ENCODE measurements around the gene BLVRB. TPM values are rescaled to one million over a fixed set of nuclear protein-coding genes. Genes with fewer than 3 reads are reported as not detected.

BLVRB gene
- total and polyA plus RNA-seq, 9 of the 15 experiments (the other 6 are each of a cell fraction or from before 2014, with no cell fraction given) = 81.1 to 749 (median 331) TPM

- TF ChIP-seq RCOR1 (IDR thresholded peaks at IDR 0.05; ENCODE audit: borderline replicate concordance in 1 of 2, low read depth in 2 of 2, low read length in 2 of 2) (peak in 1 of 2 experiments; percentile 53; a peak in 1 of 4 replicates), PHB2 (IDR thresholded peaks at IDR 0.05; ENCODE audit: low read depth) (no peak), ILF3 (IDR thresholded peaks at IDR 0.05; ENCODE audit: borderline replicate concordance) (no peak), DLX4 (CRISPR knock-in tag; IDR thresholded peaks at IDR 0.05) (no peak), ZNF184 (CRISPR knock-in tag; IDR thresholded peaks at IDR 0.05) (no peak), ZNF830 (CRISPR knock-in tag; IDR thresholded peaks at IDR 0.05) (no peak), ZNF436 (CRISPR knock-in tag; IDR thresholded peaks at IDR 0.05) (no peak), HEY1 (CRISPR knock-in tag; IDR thresholded peaks at IDR 0.05; ENCODE audit: borderline replicate concordance) (no peak), PYGO2 (tag; IDR thresholded peaks at IDR 0.05) (no peak), PHTF2 (CRISPR knock-in tag; IDR thresholded peaks at IDR 0.05) (no peak), PTRF (tag; IDR thresholded peaks at IDR 0.05) (no peak), NFE2L1 (tag; IDR thresholded peaks at IDR 0.05; ENCODE audit: borderline replicate concordance, low read depth) (no peak), HDAC2 (IDR thresholded peaks at IDR 0.05) (no peak; the same call in 1 of the 2 replicates), PRMT5 (CRISPR knock-in tag; IDR thresholded peaks at IDR 0.05) (no peak), KLF13 (tag; IDR thresholded peaks at IDR 0.05; ENCODE audit: borderline replicate concordance, low read depth) (no peak), NELFE (IDR thresholded peaks at IDR 0.05; ENCODE audit: insufficient read depth, insufficient read length) (no peak), SREBF1 (IDR thresholded peaks at IDR 0.05; ENCODE audit: borderline replicate concordance, low read depth, low read length) (no peak), ZNF280A (IDR thresholded peaks at IDR 0.05; ENCODE audit: low read depth, partially characterized antibody) (no peak), MAZ (CRISPR knock-in tag; conservative IDR thresholded peaks at IDR 0.05 in 1 of 2, IDR thresholded peaks at IDR 0.05 in 1 of 2) (peak in 1 of 2 experiments; percentile 23; a peak in 3 of 4 replicates), TRIM25 (IDR thresholded peaks at IDR 0.05; ENCODE audit: borderline replicate concordance) (no peak), POLR2A (conservative IDR thresholded peaks at IDR 0.05) (0 out of 2 replicates have a peak, but pooled peaks have one; percentile 5), KLF16 (IDR thresholded peaks at IDR 0.05) (peak; percentile 100), GATA2 (CRISPR knock-in tag; IDR thresholded peaks at IDR 0.05) (no peak), FOXP4 (CRISPR knock-in tag; IDR thresholded peaks at IDR 0.05; ENCODE audit: borderline replicate concordance) (no peak)
Measured at GRCh38 chr19:40445780-40446262, 19.7 kb downstream of the BLVRB start (continued).

Measured in K562 (cell line).